Esophagus squamous epithelium (tissue), 5 donors: ENCODE data around the gene MEN1. TPM values are rescaled to one million over a fixed set of nuclear protein-coding genes. Genes with fewer than 3 reads are reported as not detected.
A peak's percentile ranks its signal among the peaks of the same experiment; 100 is the strongest.
"Not testable (repeated sequence)": the region's sequence is repeated elsewhere in the genome, so short reads cannot be mapped to it uniquely, and the experiment has no call there.

ENCODE experiments used
- DNase-seq: peaks from one replicate; lab custom pipeline; 2025; lab: John Stamatoyannopoulos, UW
- H3K27ac ChIP-seq, 4 donors: fragments of 200-600 bp; sonication (generic); one replicate each; pipeline ENCODE4 v1.5.1; 2016 to 2019; ENCODE audit warnings: mild to moderate bottlenecking in 1 of 4
- H3K27me3 ChIP-seq, 4 donors: fragments of 200-600 bp; sonication (generic); 1 replicate in 3 of 4; 2 replicates in 1 of 4; pipeline versions ENCODE4 v1.5.1 to v1.6.0; 2017 to 2021; ENCODE audit warnings: antibody characterized with exemption in 1 of 4
- H3K36me3 ChIP-seq, 3 donors: fragments of 200-600 bp; sonication (generic); one replicate each; pipeline ENCODE4 v1.5.1; 2016 to 2019
- H3K4me1 ChIP-seq, 3 donors: fragments of 200-600 bp; sonication (generic); one replicate each; pipeline ENCODE4 v1.5.1; 2017 to 2019
- H3K4me3 ChIP-seq, 4 donors: fragments of 200-600 bp; sonication (generic); 1 replicate in 3 of 4; 2 replicates in 1 of 4; pipeline ENCODE4 v1.5.1; 2016 to 2019; ENCODE audit warnings: mild to moderate bottlenecking in 2 of 4, moderate library complexity in 1 of 4
- H3K9me3 ChIP-seq, 3 donors: fragments of 200-600 bp; sonication (generic); one replicate each; pipeline ENCODE4 v1.5.1; 2016 to 2019
- CTCF ChIP-seq, 6 experiments: fragments of 450-650 bp in 4 of 6; fragments of 200-600 bp in 2 of 6; sonication (generic) in 2 of 6; IDR thresholded peaks; one replicate each; pipeline ENCODE4 v1.5.1; 2016 to 2019; ENCODE audit warnings: antibody characterized with exemption in 6 of 6, mild to moderate bottlenecking in 4 of 6, moderate library complexity in 4 of 6
- POLR2A ChIP-seq, 4 donors: fragments of 450-650 bp; IDR thresholded peaks; one replicate each; pipeline ENCODE4 v1.6.1; 2017; ENCODE audit warnings: antibody characterized with exemption in 4 of 4, mild to moderate bottlenecking in 4 of 4, moderate library complexity in 3 of 4
- WGBS, 2 donors: methylation state at CpG; one replicate each; pipeline ENCODE4 v1.1.5; 2018; 5-methylcytosine and 5-hydroxymethylcytosine counted together
- intact Hi-C: fragments of 100-400 bp; cut with DNase I; formaldehyde crosslinking; loops from one replicate; pipeline ENCODE4 v1.15.0; 2022
- total RNA-seq, 4 donors: library from RNA; depleted of rRNA; stranded (reverse); fragments of >200 nt; gene quantifications; one replicate each; pipeline ENCODE4 v1.1.0, GENCODE V29; 2016
- donor health status: DM: yes; HTN: yes; CAD: no.

The MEN1 gene
- total RNA-seq, 4 donors from 2014 or later: 14.9 to 23.3 (median 17.0) TPM

GRCh38 chr11:64849598-64850356 lies 39.4 kb upstream of the MEN1 start:
- H3K4me1 ChIP-seq: peaks cover 39 to 94% (median 61%) of the 10 kb centered on the region in 3 donors

GRCh38 chr11:64848826-64849597 lies 38.7 kb upstream of the MEN1 start:
- Histone ChIP-seq H3K4me3 (no peak overlapping the region), H3K27ac (peak overlapping the region; percentile 1 to 90 (median 8)), H3K36me3 (peaks cover 3 to 16% (median 6%) of the 10 kb centered on the region in 3 donors), H3K4me1 (peaks cover 34 to 94% (median 53%) of the 10 kb centered on the region in 3 donors), H3K27me3 (no peaks in the 10 kb centered on the region), H3K9me3 (no peaks in the 10 kb centered on the region)
- no peak for DNase-seq
- WGBS, 2 donors: 72% methylated on average over 5 of the region's 16 CpGs; no CpG with 5 or more reads in 1 of the 2 donors
- TF ChIP-seq CTCF (IDR thresholded peaks at IDR 0.05) (peak in 3 of 6 experiments; percentile 6 to 29 (median 14)), POLR2A (IDR thresholded peaks at IDR 0.05) (no peak)
- intact Hi-C loops: loop anchor here (5.0 kb wide), 1 partner anchor 43 kb away; no protein-coding TSS in a partner anchor

More at GRCh38 chr11:64849598-64850356, 39.4 kb upstream of the MEN1 start:
- Histone ChIP-seq H3K4me3 (no peak overlapping the region), H3K27me3 (no peaks in the 10 kb centered on the region), H3K36me3 (peaks cover 3 to 24% (median 13%) of the 10 kb centered on the region in 3 donors), H3K27ac (peak overlapping the region in 3 of 4 donors; percentile 46 to 90 (median 52)), H3K9me3 (no peaks in the 10 kb centered on the region)
- DNase-seq: no peak
- TF ChIP-seq POLR2A (IDR thresholded peaks at IDR 0.05) (no peak), CTCF (IDR thresholded peaks at IDR 0.05) (no peak)
- intact Hi-C loops: loop anchor here (5.0 kb wide), 2 partner anchors 43 to 163 kb away; partner anchors contain the start of gene ARL2
- WGBS, 2 donors: 79 to 88% methylated on average over 11 to 12 of the region's 19 CpGs

GRCh38 chr11:64848214-64848825 lies 38.0 kb upstream of the MEN1 start:
- Histone ChIP-seq H3K27me3 (no peaks in the 10 kb centered on the region), H3K27ac (peak overlapping the region; percentile 1 to 90 (median 8)), H3K9me3 (no peaks in the 10 kb centered on the region), H3K4me1 (peaks cover 29 to 91% (median 48%) of the 10 kb centered on the region in 3 donors), H3K36me3 (peaks cover 0 to 9% (median 0%) of the 10 kb centered on the region in 3 donors), H3K4me3 (no peak overlapping the region)
- TF ChIP-seq CTCF (IDR thresholded peaks at IDR 0.05): peak in 1 of 6 experiments; percentile 19
- TF ChIP-seq POLR2A (IDR thresholded peaks at IDR 0.05): no peak
- DNase-seq: no peak
- intact Hi-C loops: loop anchor here (5.0 kb wide), 1 partner anchor 44 kb away; no protein-coding TSS in a partner anchor
- WGBS, 2 donors: 71 to 79% methylated on average over 4 to 5 of the region's 6 CpGs

- Histone ChIP-seq H3K27ac (peak overlapping the region in 2 of 4 donors; percentile 22 to 32), H3K4me1 (peaks cover 31 to 88% (median 38%) of the 10 kb centered on the region in 3 donors), H3K9me3 (no peaks in the 10 kb centered on the region), H3K4me3 (no peak overlapping the region), H3K36me3 (no peaks in the 10 kb centered on the region), H3K27me3 (no peaks in the 10 kb centered on the region)
- TF ChIP-seq POLR2A (IDR thresholded peaks at IDR 0.05) (no peak), CTCF (IDR thresholded peaks at IDR 0.05) (peak; percentile 93 to 99 (median 97))
- peak; percentile 46 for DNase-seq
- intact Hi-C loops: loop anchor here (5.0 kb wide), 1 partner anchor 45 kb away; no protein-coding TSS in a partner anchor
- 0 to 9% methylated on average over 3 to 9 of the region's 13 CpGs for WGBS, 2 donors
Measured at GRCh38 chr11:64846998-64847666, 36.8 kb upstream of the MEN1 start.

GRCh38 chr11:64845776-64846129 lies 35.4 kb upstream of the MEN1 start:
- not testable (repeated sequence) for DNase-seq, H3K4me3 ChIP-seq, H3K27me3 ChIP-seq, H3K36me3 ChIP-seq, H3K9me3 ChIP-seq
- Histone ChIP-seq H3K4me1 (peaks cover 31 to 84% (median 34%) of the 10 kb centered on the region in 3 donors), H3K27ac (peak overlapping the region in 3 of 4 donors; percentile 94 to 96 (median 96))
- intact Hi-C loops: loop anchor here (5.0 kb wide), 1 partner anchor 47 kb away; no protein-coding TSS in a partner anchor
- 83 to 86% methylated on average over 8 of the region's 8 CpGs for WGBS, 2 donors
